WTC11 (cell line): ENCODE measurements around the gene CFAP74.

Experiments used
- EMX1 ChIP-seq: fragments of 250-450 bp; sonication (Bioruptor Pico); IDR thresholded peaks from 2 replicates; pipeline ENCODE4 v1.8.0; 2021; ENCODE audit warnings: mild to moderate bottlenecking
- TCF7 ChIP-seq: sonication (generic); formaldehyde crosslinking; IDR thresholded peaks from 2 replicates; pipeline ENCODE4 v1.8.0; 2022; ENCODE audit warnings: mild to moderate bottlenecking, low read depth, missing genetic modification reagents, moderate library complexity
- TEAD1 ChIP-seq: sonication (generic); formaldehyde crosslinking; IDR thresholded peaks from 2 replicates; pipeline ENCODE4 v1.8.0; 2022; ENCODE audit warnings: mild to moderate bottlenecking, missing genetic modification reagents
- ZNF263 ChIP-seq: sonication (generic); formaldehyde crosslinking; IDR thresholded peaks from 2 replicates; pipeline ENCODE4 v1.8.1; 2022; ENCODE audit warnings: low read depth, mild to moderate bottlenecking, moderate library complexity, missing genetic modification reagents
- ZNF423 ChIP-seq: fragments of 250-450 bp; sonication (Bioruptor Pico); IDR thresholded peaks from 2 replicates; pipeline ENCODE4 v2.1.2; 2022; ENCODE audit warnings: mild to moderate bottlenecking, moderate library complexity
- TF ChIP-seq, protein P1 (sequence below): fragments of 200-600 bp; IDR thresholded peaks from 2 replicates; pipeline ENCODE4 v1.8.0; 2022; ENCODE audit warnings: antibody characterized with exemption
- TF ChIP-seq, protein P2 (sequence below): sonication (generic); formaldehyde crosslinking; IDR thresholded peaks from 2 replicates; pipeline ENCODE4 v1.8.1; 2022; ENCODE audit warnings: low read depth, missing genetic modification reagents, borderline replicate concordance

DNA sequence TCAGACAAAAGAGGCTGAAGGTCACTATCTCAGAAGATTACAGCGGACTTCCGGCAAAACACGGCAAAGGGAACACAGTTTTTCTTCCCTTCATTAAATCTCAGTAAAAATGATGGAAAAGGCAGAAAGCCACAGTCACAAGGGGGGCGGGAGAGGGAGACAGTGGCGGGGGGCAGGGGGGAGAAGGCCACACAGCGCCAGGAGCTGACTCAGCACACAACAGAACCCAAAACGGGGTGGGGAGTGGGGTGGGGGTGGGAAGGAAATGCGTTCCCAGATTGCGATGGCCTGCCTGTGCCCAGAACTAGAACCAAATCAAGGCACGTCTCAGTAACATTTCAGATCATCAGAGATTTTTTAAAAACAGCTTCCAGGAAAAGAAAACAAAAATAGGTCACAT is 13.4 kb downstream of the CFAP74 start:
- TF ChIP-seq ZNF423 (no peak), EMX1 (CRISPR knock-in tag) (no peak), TCF7 (CRISPR knock-in tag) (no peak), TEAD1 (CRISPR knock-in tag) (no peak), ZNF263 (CRISPR knock-in tag) (no peak)
- TF ChIP-seq, protein P1, sequence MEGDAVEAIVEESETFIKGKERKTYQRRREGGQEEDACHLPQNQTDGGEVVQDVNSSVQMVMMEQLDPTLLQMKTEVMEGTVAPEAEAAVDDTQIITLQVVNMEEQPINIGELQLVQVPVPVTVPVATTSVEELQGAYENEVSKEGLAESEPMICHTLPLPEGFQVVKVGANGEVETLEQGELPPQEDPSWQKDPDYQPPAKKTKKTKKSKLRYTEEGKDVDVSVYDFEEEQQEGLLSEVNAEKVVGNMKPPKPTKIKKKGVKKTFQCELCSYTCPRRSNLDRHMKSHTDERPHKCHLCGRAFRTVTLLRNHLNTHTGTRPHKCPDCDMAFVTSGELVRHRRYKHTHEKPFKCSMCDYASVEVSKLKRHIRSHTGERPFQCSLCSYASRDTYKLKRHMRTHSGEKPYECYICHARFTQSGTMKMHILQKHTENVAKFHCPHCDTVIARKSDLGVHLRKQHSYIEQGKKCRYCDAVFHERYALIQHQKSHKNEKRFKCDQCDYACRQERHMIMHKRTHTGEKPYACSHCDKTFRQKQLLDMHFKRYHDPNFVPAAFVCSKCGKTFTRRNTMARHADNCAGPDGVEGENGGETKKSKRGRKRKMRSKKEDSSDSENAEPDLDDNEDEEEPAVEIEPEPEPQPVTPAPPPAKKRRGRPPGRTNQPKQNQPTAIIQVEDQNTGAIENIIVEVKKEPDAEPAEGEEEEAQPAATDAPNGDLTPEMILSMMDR, result no peak
- TF ChIP-seq, protein P2, sequence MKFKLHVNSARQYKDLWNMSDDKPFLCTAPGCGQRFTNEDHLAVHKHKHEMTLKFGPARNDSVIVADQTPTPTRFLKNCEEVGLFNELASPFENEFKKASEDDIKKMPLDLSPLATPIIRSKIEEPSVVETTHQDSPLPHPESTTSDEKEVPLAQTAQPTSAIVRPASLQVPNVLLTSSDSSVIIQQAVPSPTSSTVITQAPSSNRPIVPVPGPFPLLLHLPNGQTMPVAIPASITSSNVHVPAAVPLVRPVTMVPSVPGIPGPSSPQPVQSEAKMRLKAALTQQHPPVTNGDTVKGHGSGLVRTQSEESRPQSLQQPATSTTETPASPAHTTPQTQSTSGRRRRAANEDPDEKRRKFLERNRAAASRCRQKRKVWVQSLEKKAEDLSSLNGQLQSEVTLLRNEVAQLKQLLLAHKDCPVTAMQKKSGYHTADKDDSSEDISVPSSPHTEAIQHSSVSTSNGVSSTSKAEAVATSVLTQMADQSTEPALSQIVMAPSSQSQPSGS (CRISPR knock-in tag), result no peak
